SIG-M5 treated with dmso at 0.1 percent for 504 hours (cell line): Measurements from ENCODE around the gene OGT.
"Not testable (repeated sequence)": the region's sequence is repeated elsewhere in the genome, so short reads cannot be mapped to it uniquely, and the experiment has no call there.

ENCODE experiments used
- DNase-seq: peaks from one replicate; lab custom pipeline; 2025; ENCODE audit not compliant: unreplicated experiment; lab: John Stamatoyannopoulos, UW

Gene OGT

GRCh38 chrX:71537743-71538142, 4.8 kb downstream of the OGT start:
- no peak for DNase-seq

DNA sequence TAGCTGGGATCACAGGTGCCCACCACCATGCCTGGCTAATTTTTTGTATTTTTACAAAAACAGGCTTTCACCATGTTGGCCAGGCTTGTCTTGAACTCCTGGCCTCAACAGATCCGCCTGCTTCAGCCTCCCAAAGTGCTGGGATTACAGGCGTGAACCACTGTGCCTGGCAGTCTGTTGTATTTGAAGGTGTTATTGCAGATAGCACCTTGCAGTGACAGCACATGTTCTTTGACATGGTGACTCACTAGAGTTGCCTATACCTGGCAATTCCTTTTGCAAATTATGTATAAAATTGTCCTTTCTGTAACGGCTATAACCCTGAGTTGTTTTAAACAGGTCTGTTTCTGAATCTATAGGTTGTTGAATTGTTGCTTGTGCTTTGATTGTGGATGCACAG, 7.9 kb downstream of the OGT start:
- no peak for DNase-seq

GRCh38 chrX:71541210-71542022, 8.5 kb downstream of the OGT start:
- DNase-seq: peak; percentile 82

DNA sequence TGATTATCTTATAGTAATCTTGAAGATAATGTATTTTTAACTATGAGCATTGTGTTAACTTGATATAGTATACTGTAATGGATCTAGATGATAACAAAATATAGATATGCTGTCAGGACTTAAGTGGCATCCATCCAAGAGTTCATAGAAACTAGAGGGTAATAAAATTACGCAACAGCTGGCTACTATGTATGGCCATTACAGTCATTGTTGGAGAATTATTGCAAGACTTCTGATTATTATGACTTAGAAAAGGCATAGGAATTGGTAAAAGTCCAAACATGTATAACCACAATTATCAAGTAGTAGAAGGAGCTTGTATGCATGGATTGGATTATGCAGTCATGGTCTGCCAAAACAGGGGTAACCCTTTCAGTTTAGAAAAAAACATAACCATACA, 9.5 kb downstream of the OGT start:
- peak; percentile 22 for DNase-seq

DNA sequence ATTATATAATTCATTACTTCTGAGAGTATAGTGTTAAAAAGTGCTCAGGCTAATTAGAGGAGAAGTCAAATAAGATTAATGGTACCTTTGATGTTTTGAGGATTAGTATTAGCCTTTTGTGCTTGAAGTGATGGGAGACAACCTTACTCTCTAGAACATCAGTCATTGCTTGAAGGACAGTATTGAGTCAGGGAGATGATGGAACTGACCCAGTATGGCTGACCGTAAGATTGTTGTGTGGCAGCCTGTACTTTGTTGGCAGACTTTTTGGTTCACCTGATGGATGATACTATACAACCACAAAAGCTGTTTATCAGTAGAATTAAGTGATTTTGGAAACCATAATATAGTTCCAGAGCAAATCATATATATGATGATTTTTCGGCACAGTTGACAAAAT, 9.9 kb downstream of the OGT start:
- DNase-seq: no peak

DNA sequence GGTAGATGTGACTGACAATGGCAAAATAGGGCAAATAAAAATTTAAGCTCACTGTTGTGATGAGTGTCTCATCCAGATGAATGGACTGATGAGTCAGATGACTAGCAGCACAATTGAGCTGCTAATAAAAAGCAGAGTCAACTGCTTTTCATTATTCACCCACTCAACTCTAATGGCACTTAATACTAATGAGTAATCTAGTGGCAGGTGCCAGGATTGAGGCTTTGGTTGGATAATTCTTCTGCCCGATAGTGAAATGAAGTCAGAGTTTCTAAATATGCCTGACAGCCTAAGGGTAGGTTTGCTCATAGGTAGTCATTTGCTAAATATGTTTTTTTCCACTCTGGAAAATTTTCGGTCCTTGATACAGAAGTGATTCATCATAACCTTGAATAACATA, 10.4 kb downstream of the OGT start:
- DNase-seq: peak; percentile 14

- DNase-seq: no peak
These were observed 12.5 kb downstream of the OGT start for GRCh38 chrX:71545364-71545763.

DNA sequence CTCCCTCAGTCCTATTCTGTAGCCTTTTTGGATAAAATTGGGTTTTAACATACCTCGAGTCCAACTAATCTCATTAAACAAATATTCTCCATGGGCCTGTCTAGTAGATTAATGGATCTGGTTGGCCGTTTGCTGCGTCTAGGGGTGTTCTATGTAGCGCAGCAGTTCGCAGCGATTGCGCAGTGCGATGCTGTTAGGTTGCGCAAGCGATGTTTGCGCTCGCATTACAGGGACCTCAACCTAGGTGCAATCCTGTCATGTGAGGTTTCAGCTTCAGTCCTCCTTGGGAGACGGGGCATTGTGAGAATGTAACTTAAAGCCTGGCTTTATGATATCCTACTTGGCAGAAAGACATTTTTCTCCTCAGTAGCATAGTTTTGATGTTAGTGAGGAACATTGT, 14.0 kb downstream of the OGT start:
- DNase-seq: no peak

DNA sequence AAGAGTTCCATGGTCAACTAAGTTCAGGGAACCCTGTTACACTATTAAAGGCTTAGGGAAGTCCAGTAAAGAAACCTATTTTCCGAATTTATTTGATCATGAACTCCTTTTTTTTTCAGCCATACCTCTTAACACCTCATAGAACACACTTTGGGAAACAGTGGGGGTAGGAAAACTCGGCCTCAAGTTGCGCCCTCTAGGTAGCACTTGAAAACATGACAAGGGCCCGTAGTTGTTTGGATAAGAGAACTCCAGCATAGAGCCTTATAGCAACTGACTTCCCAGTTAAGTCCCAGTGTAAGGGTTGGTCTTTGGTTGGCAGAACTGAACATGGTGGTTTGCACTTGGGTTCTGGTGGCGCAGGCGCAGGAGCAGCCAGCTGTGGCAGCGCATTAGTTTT, 14.4 kb downstream of the OGT start:
- no peak for DNase-seq

- DNase-seq: no peak
These were observed 17.1 kb downstream of the OGT start for GRCh38 chrX:71549986-71550385.

- DNase-seq: no peak
These were observed 17.7 kb downstream of the OGT start for GRCh38 chrX:71550578-71550977.

DNA sequence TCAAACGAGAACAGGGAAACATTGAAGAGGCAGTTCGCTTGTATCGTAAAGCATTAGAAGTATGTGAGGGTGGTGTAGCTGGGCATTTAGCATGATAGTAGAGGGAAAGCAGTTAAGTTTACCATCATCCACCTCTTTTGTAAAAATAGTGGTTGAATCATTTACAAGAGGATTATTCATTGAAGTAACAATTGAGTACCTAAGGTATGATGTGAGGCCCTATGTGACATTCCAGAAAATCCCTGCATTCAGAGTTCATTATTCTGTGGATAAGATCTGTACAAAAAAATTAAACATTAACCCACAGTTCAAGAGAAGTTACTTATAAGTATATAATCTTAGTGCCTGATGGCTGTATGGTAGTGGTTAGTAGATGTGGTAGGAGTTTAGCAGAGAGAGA, 23.1 kb downstream of the OGT start:
- no peak for DNase-seq

DNA sequence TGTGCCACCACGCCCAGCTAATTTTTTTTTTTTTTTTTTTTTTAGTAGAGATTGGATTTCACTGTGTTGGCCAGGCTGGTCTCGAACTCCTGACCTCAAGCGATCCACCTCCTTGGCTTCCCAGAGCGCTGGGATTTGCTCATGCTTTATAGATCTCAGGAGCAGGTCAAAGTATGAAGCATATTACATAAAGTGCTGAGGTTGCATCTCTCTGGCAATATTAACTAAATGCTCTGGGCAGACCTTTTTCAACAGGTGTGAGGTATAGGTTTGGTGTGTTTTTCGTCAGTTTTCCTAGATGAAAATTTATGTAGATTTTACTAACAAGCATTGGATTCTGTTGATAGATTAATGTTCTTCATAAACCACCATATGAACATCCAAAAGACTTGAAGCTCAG, 26.0 kb downstream of the OGT start:
- no peak for DNase-seq

DNA sequence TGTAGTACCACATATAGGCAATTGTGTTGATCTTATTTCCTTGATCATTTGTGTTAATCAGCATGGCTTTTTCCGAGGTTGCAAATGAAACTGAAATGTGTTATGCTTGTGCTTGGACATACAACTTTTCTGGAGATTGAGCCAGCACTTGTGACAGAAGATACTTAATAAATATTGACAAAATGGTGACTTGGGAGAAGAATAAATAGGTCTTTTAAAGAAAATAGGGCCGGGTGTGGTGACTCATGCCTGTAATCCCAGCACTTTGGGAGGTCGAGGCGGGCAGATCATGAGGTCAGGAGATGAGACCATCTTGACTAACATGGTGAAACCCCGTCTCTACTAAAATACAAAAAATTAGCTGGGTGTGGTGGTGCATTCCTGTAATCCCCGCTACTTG, 26.9 kb downstream of the OGT start:
- DNase-seq: not testable (repeated sequence)

GRCh38 chrX:71563921-71564320, 31.0 kb downstream of the OGT start:
- DNase-seq: no peak

GRCh38 chrX:71565474-71566041, 32.7 kb downstream of the OGT start:
- DNase-seq: no peak

DNA sequence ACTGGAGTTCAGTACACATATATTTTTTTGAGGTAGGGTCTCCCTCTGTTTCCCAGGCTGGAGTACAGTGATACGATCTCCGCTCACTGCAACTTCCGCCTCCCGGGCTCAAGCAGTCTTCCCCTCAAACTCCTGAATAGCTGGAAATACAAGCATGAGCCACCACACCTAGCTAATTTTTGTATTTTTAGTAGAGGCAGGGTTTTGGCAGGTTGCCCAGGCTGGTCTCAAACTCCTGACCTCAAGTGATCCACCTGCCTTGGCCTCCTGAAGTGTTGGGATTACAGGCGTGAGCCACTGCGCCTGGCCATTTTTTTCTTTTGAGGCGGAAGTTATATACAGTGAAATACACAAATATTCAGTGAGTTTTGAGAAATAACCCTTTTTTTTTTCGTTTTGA, 38.5 kb downstream of the OGT start:
- not testable (repeated sequence) for DNase-seq

DNA sequence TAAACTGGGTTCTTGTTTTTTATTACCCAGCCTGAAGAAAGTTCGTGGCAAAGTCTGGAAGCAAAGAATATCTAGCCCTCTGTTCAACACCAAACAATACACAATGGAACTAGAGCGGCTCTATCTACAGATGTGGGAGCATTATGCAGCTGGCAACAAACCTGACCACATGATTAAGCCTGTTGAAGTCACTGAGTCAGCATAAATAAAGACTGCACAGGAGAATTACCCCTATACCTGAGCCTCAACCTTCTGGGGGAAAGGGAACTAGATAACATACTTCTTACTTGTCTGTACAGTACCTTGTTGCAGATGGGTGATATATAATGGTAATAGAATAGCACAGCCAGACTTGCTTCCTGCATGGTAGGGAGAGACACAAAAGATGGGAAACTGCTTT, 40.7 kb downstream of the OGT start:
- no peak for DNase-seq

DNA sequence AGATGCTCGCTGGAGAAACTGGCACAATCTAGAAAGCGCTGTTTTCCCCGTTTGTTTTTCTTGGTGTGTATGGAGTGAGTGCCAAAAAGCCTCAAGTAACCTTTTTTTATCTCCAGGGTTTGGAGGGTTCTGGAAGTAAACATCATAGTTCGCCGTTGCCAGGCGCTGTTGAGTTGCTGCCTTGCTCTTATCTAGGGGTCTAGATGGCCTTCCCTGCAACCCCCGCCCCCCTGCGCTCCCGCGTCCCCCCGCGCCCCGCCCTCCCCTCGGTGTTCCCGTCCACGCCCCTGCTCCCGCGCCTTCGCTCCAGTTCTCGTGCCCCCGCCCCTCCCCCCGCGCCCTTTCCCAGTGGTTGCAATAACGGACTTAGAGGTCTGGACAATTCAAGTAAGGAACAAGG, 44.8 kb downstream of the OGT start:
- DNase-seq: no peak

- no peak for DNase-seq
These were observed 45.6 kb downstream of the OGT start, which contains the start of gene GCNA for GRCh38 chrX:71578253-71579135. Gene GCNA (plus strand): TSS chrX:71578437. CDS start chrX:71580822, 2,385 bp downstream.

GRCh38 chrX:71579136-71579989, 46.5 kb downstream of the OGT start:
- no peak for DNase-seq
